B cell (primary cell): ENCODE results near the gene CACNA1A. TPM values are rescaled to one million over a fixed set of nuclear protein-coding genes. Genes with fewer than 3 reads are reported as not detected.

ENCODE experiments used
- ATAC-seq: fragments of 200-7000 bp; cut with Tn5 transposase; one replicate; pipeline ENCODE4 v1.10.0; 2021; ENCODE audit warnings: low read depth, mild to moderate bottlenecking, moderate number of reproducible peaks, moderate library complexity
- CTCF ChIA-PET: fragments of 350-600 bp; sonication (Branson Sonifier 250); formaldehyde crosslinking; loops from one replicate; lab custom pipeline; 2021; ENCODE audit warnings: antibody characterized with exemption, inconsistent platforms; lab: Charles Lee
- POLR2A ChIA-PET: fragments of 350-600 bp; sonication (Branson Sonifier 250); formaldehyde crosslinking; loops from one replicate; lab custom pipeline; 2021; ENCODE audit warnings: antibody characterized with exemption; lab: Charles Lee
- DNase-seq: peaks from one replicate; pipeline ENCODE4 v3.0.0; 2013
- H2AFZ ChIP-seq: 2 replicates; pipeline ENCODE4 v1.6.1; 2012; ENCODE audit warnings: mild to moderate bottlenecking, low read depth, low read length; ENCODE audit not compliant: insufficient read depth, poor library complexity, severe bottlenecking
- H3K27ac ChIP-seq, 2 donors: 1 replicate in 1 of 2; 2 replicates in 1 of 2; pipeline ENCODE4 v1.5.1; 2012 to 2013; ENCODE audit warnings: low read length in 2 of 2, mild to moderate bottlenecking in 2 of 2, moderate library complexity in 1 of 2
- H3K27me3 ChIP-seq, 4 experiments: fragments of 200-600 bp in 1 of 4; sonication (generic) in 1 of 4; replicated peaks in 1 of 4; 1 replicate in 2 of 4; 2 replicates in 2 of 4; pipeline versions ENCODE4 v1.6.1 to v1.7.0; 2013 to 2016; ENCODE audit warnings: low read length in 3 of 4, mild to moderate bottlenecking in 2 of 4, mixed read lengths in 1 of 4, moderate library complexity in 1 of 4; ENCODE audit not compliant: insufficient read depth in 4 of 4, control insufficient read depth in 3 of 4; ENCODE audit errors: control extremely low read depth in 1 of 4
- H3K36me3 ChIP-seq, 2 experiments: replicated peaks in 1 of 2; 1 replicate in 1 of 2; 2 replicates in 1 of 2; pipeline versions ENCODE4 v1.6.1 to v1.7.1; 2013; ENCODE audit warnings: low read length in 1 of 2; ENCODE audit not compliant: insufficient read depth in 2 of 2, control insufficient read depth in 1 of 2; ENCODE audit errors: control extremely low read depth in 1 of 2, extremely low read depth in 1 of 2
- H3K4me1 ChIP-seq, 2 donors: fragments of 200-600 bp in 1 of 2; sonication (generic) in 1 of 2; 1 replicate in 1 of 2; 2 replicates in 1 of 2; pipeline versions ENCODE4 v1.5.1 to v1.6.1; 2013 to 2017; ENCODE audit warnings: low read length in 2 of 2; ENCODE audit not compliant: control insufficient read depth in 2 of 2, insufficient read depth in 2 of 2
- H3K4me2 ChIP-seq: replicated peaks from 2 replicates; pipeline ENCODE3; 2012; ENCODE audit warnings: mild to moderate bottlenecking, low read depth, low read length; ENCODE audit not compliant: poor library complexity, severe bottlenecking
- H3K4me3 ChIP-seq, 5 experiments: fragments of 200-600 bp in 1 of 5; sonication (generic) in 1 of 5; 1 replicate in 3 of 5; 2 replicates in 2 of 5; pipeline versions ENCODE4 v1.5.1 to v1.7.0; 2011 to 2016; ENCODE audit warnings: low read length in 4 of 5, mild to moderate bottlenecking in 4 of 5, low read depth in 2 of 5, control low read depth in 1 of 5, moderate library complexity in 1 of 5; ENCODE audit not compliant: insufficient read depth in 1 of 5; ENCODE audit errors: control extremely low read depth in 1 of 5, extremely low read depth in 1 of 5
- H3K79me2 ChIP-seq: fragments of 200-600 bp; sonication (generic); one replicate; pipeline ENCODE4 v1.6.0; 2016; ENCODE audit warnings: low read length; ENCODE audit not compliant: control insufficient read depth, insufficient read depth
- H3K9ac ChIP-seq: fragments of 200-600 bp; sonication (generic); 2 replicates; pipeline ENCODE4 v1.6.1; 2017; ENCODE audit warnings: mild to moderate bottlenecking, low read length, moderate library complexity
- H3K9me3 ChIP-seq, 3 donors: one replicate each; pipeline versions ENCODE4 v1.6.1 to v1.7.1; 2013; ENCODE audit warnings: low read length in 2 of 3; ENCODE audit not compliant: control insufficient read depth in 2 of 3, insufficient read depth in 1 of 3; ENCODE audit errors: control extremely low read depth in 1 of 3
- H4K20me1 ChIP-seq: 2 replicates; pipeline ENCODE4 v1.6.0; 2012; ENCODE audit warnings: mild to moderate bottlenecking, low read length; ENCODE audit not compliant: insufficient read depth, control insufficient read depth, poor library complexity, severe bottlenecking
- H3K27ac Mint-ChIP-seq: one replicate; pipeline ENCODE4 v1.8.0; 2021; ENCODE audit warnings: mixed read lengths
- H3K27me3 Mint-ChIP-seq: one replicate; pipeline ENCODE4 v1.8.0; 2021; ENCODE audit warnings: mixed read lengths
- H3K4me1 Mint-ChIP-seq: one replicate; pipeline ENCODE4 v1.8.0; 2021; ENCODE audit warnings: mixed read lengths
- H3K4me3 Mint-ChIP-seq: one replicate; pipeline ENCODE4 v1.8.0; 2021; ENCODE audit warnings: mixed read lengths
- H3K9me3 Mint-ChIP-seq: one replicate; pipeline ENCODE4 v1.8.0; 2022; ENCODE audit warnings: mixed read lengths; ENCODE audit not compliant: insufficient read depth
- CTCF ChIP-seq: fragments of 200-600 bp; IDR thresholded peaks from one replicate; pipeline ENCODE4 v1.8.0; 2022; ENCODE audit warnings: antibody characterized with exemption, mild to moderate bottlenecking
- EZH2 ChIP-seq: IDR thresholded peaks from 2 replicates; pipeline ENCODE4 v1.6.1; 2012; ENCODE audit warnings: borderline replicate concordance, low read depth, mild to moderate bottlenecking, moderate library complexity, low read length; ENCODE audit not compliant: insufficient read depth, poor library complexity, severe bottlenecking
- WGBS: methylation state at CpG from one replicate; pipeline ENCODE4 v1.1.5; 2013; ENCODE audit warnings: missing lambda C conversion rate; ENCODE audit not compliant: insufficient coverage; 5-methylcytosine and 5-hydroxymethylcytosine counted together
- intact Hi-C: fragments of 100-400 bp; cut with micrococcal nuclease; formaldehyde crosslinking; loops from one replicate; pipeline ENCODE4 v1.10.0; 2022
- polyA plus RNA-seq: library from polyadenylated mRNA; depleted of rRNA; stranded (reverse); fragments of >200 nt; gene quantifications from 2 replicates; pipeline ENCODE4 v1.2.3, GENCODE V29; 2012
- total RNA-seq, 2 donors: library from RNA; stranded (reverse); fragments of 120-200 nt in 1 of 2; gene quantifications; 1 replicate in 1 of 2; 2 replicates in 1 of 2; pipeline versions ENCODE4 v1.2.3 to v1.2.4, GENCODE V29; 2013 to 2022

The CACNA1A gene
- total and polyA plus RNA-seq, 2 donors (not counting 1 experiment from before 2014, with no cell fraction given): 1.2 to 1.3 TPM

GRCh38 chr19:13275016-13275722 is 231.1 kb downstream of the CACNA1A start:
- Histone ChIP-seq H2AFZ (peak overlapping the region; percentile 21), H3K4me1 (peaks cover 6 to 11% of the 10 kb centered on the region in 2 donors), H3K9ac (no peak overlapping the region), H3K36me3 (no peaks in the 10 kb centered on the region), H3K4me2 (no peak overlapping the region), H4K20me1 (no peaks in the 10 kb centered on the region), H3K9me3 (peaks cover 0 to 34% (median 4%) of the 10 kb centered on the region in 3 donors), H3K27me3 (no peaks in the 10 kb centered on the region), H3K27ac (no peak overlapping the region), H3K79me2 (no peaks in the 10 kb centered on the region), H3K4me3 (no peak overlapping the region)
- intact Hi-C loops: loop anchor here (5.0 to 10.0 kb wide), 2 partner anchors 123 to 820 kb away; partner anchors contain the start of genes IER2, SAMD1 and STX10
- Mint-ChIP-seq H3K27me3 (peaks cover 7% of the 10 kb centered on the region), H3K4me3 (no peak overlapping the region), H3K4me1 (peaks cover 17% of the 10 kb centered on the region), H3K9me3 (no peaks in the 10 kb centered on the region), H3K27ac (no peak overlapping the region)
- no peak for ATAC-seq
- POLR2A ChIA-PET: no interaction called here
- 80% methylated on average over 6 of the region's 10 CpGs for WGBS
- no peak for TF ChIP-seq EZH2
- TF ChIP-seq CTCF: no peak
- CTCF ChIA-PET: interaction anchor here (0.6 to 1.9 kb wide), 5 partner anchors 13 to 313 kb away, joined by 3 to 8 read pairs (median 5); no protein-coding TSS in a partner anchor
- peak; percentile 32 for DNase-seq
